ENCODE measurements around the gene RBM41. TPM values are rescaled to one million over a fixed set of nuclear protein-coding genes. Genes with fewer than 3 reads are reported as not detected.

RBM41 gene
- total and polyA plus RNA-seq, 9 of the 15 experiments (the other 6 are each of a cell fraction or from before 2014, with no cell fraction given), result 11.6 to 51.8 (median 27.9) TPM

DNA sequence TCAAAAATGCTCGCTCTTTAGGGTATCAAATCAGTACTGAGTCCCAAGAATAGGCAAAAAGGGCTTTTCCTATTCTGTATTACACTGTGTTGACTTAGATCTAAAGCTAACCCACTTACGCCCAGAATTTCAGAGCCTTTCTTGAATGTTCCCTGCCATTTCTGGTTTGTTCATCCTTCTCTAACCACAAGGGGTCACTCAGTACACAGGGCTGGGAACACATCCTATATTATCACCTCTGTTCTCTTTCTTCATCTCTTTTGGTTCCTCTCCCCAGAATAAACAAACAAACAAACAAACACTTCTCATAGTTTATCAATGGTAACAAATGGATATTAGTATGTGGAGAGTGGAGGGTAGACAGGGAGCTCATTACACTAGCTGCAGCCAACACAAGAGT lies 93.1 kb downstream of the RBM41 start (continued):
- TF ChIP-seq KDM4B (IDR thresholded peaks at IDR 0.05; ENCODE audit: borderline replicate concordance in 2 of 2, low read depth in 1 of 2) (no peak), RAD21 (CRISPR knock-in tag; conservative IDR thresholded peaks at IDR 0.05 in 1 of 2, IDR thresholded peaks at IDR 0.05 in 1 of 2) (peak; percentile 84 to 91), ZNF316 (IDR thresholded peaks at IDR 0.05) (no peak), BCL6 (CRISPR knock-in tag; IDR thresholded peaks at IDR 0.05) (no peak), POLR3A (IDR thresholded peaks at IDR 0.05; ENCODE audit: borderline replicate concordance, extremely low read depth, insufficient read depth, insufficient read length) (no peak), STAG1 (CRISPR knock-in tag; IDR thresholded peaks at IDR 0.05; ENCODE audit: borderline replicate concordance) (peak; percentile 54; the same call in 1 of the 2 replicates), SMC3 (conservative IDR thresholded peaks at IDR 0.05; ENCODE audit: insufficient read depth, low read depth, low read length) (peak; percentile 64), ARID2 (IDR thresholded peaks at IDR 0.05) (peak; percentile 68; the same call in 1 of the 2 replicates)
- TF ChIP-seq, protein P1, sequence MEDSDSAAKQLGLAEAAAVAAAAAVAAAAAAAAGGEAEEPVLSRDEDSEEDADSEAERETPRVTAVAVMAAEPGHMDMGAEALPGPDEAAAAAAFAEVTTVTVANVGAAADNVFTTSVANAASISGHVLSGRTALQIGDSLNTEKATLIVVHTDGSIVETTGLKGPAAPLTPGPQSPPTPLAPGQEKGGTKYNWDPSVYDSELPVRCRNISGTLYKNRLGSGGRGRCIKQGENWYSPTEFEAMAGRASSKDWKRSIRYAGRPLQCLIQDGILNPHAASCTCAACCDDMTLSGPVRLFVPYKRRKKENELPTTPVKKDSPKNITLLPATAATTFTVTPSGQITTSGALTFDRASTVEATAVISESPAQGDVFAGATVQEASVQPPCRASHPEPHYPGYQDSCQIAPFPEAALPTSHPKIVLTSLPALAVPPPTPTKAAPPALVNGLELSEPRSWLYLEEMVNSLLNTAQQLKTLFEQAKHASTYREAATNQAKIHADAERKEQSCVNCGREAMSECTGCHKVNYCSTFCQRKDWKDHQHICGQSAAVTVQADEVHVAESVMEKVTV (CRISPR knock-in tag; IDR thresholded peaks at IDR 0.05), result peak; percentile 75
- TF ChIP-seq, protein P2, sequence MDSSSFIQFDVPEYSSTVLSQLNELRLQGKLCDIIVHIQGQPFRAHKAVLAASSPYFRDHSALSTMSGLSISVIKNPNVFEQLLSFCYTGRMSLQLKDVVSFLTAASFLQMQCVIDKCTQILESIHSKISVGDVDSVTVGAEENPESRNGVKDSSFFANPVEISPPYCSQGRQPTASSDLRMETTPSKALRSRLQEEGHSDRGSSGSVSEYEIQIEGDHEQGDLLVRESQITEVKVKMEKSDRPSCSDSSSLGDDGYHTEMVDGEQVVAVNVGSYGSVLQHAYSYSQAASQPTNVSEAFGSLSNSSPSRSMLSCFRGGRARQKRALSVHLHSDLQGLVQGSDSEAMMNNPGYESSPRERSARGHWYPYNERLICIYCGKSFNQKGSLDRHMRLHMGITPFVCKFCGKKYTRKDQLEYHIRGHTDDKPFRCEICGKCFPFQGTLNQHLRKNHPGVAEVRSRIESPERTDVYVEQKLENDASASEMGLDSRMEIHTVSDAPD (CRISPR knock-in tag; IDR thresholded peaks at IDR 0.05), result no peak

Measured in K562 (cell line).